ENCODE measurements around the gene POGZ. TPM values are rescaled to one million over a fixed set of nuclear protein-coding genes. Genes with fewer than 3 reads are reported as not detected.
"Not testable (repeated sequence)": the region's sequence is repeated elsewhere in the genome, so short reads cannot be mapped to it uniquely, and the experiment has no call there.

POGZ gene
- polyA plus RNA-seq, 3 donors = 10.8 to 17.6 (median 16.8) TPM

DNA sequence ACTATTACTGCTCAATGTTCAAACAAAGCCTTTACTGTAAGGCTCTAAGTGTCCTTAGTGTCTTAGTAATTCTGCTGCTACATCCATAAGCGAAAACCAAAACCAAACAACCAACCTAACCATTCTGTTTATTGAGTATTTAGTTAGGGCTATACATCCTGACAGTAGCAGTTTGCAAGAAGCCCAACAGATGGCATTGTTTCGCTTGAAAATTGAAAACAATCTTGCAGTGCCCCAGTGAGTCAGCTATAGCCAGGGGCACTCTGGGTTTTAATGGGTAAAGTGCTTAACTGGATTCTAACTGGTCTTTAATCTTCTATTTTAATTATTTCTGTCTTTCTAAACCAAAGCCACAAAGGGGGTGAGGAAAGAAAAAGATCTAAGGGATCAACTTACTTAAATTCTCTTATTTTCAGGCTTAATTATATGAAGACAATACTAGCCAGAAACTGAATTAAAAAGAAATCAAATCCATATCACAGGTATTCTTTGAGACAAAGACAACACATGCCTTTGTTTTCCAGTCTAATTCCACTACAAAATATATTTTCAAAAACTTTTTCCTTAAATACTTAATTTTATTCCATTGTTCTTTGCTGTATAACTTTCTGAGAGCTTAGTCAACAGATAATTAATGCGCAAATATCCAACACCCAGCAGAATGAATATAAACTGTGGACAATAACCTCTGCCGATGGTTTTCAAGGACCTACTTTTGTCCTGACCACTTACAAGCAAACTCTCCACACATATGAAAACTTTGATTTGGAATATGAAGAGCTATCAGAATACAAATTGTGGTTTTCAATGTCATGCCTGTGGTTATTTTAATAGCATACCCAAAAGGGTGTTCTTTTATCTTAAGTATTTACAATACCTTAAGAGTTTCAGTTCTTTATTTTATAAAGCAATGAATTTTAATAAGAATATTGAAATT lies 15.2 kb downstream of the POGZ start:
- 40 to 56% (median 53%) methylated on average over 4 of the region's 4 CpGs for WGBS, 3 donors
- H3K27ac ChIP-seq (ENCODE audit: low read depth, low read length) = no peak overlapping the region

DNA sequence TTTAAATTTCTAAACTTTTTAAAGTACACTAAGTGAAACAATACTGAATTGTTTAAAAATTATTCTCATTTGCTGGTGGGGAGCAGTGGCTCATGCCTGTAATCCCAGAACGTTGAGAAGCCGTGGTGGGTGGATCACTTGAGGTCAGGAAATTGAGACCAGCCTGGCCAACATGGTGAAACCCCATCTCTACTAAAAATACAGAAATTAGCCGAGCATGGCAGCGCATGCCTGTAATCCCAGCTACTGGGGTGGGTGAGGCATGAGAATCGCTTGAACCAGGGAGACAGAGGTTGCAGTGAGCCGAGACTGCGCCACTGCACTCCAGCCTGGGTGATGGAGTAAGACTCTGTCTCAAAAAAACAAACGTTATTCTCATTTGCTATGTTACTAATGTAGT lies 21.9 kb downstream of the POGZ start:
- not testable (repeated sequence) for H3K27ac ChIP-seq (ENCODE audit: low read depth, low read length)
- WGBS, 3 donors = 63 to 78% (median 65%) methylated on average over 8 of the region's 8 CpGs

DNA sequence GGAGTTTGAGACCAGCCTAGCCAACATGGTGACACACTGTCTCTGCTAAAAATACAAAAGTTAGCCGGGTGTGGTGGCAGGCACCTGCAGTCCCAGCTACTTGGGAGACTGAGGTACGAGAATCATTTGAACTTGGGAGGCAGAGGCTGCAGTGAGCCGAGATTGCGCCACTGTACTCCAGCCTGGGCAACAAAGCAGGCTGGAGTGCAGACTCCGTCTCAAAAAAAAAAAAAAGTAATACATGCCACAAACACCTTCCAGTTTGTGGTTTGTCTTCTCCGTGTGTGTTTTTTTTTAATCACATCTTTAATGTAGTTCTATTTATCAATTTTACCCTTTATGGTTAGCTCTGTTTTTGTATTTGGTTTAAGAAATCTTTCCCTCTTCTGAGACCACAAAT lies 22.3 kb downstream of the POGZ start:
- 73 to 81% (median 75%) methylated on average over 6 of the region's 6 CpGs for WGBS, 3 donors
- no peak overlapping the region for H3K27ac ChIP-seq (ENCODE audit: low read depth, low read length)

DNA sequence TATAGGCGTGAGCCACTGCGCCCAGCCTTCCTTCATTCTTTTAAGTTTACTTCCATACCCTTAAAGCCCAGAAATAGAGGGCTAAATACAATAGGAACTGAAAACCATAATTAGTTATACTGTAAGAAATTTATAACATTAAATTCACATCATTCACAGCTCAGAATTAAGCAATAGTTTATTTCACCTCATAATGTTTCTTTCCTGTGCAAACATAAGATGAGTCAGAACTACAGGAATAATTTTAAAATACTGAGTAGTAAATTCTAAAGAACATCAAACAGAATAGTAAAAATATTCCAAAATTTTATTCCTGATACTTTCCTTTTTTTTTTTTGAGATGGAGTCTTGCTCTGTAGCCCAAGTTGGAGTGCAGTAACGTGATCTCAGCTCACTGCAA lies 24.1 kb downstream of the POGZ start:
- 86 to 95% (median 92%) methylated on average over 3 of the region's 3 CpGs for WGBS, 3 donors
- H3K27ac ChIP-seq (ENCODE audit: low read depth, low read length) = no peak overlapping the region

DNA sequence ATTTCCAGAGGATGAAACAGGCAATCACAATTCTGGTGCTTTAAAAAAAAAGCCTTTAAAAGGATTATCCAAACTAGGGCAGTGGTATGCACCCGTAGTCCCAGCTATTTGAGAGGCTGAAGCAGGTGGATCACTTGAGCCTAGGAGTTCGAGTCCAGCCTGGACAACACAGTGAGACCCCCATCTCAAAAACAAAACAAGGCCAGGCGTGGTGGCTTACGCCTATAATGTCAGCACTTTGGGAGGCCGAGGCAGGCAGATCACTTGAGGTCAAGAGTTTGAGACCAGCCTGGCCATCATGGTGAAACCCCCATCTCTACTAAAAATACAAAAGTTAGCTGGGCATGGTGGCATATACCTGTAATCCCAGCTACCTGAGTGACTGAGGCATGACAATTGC lies 25.5 kb downstream of the POGZ start:
- H3K27ac ChIP-seq (ENCODE audit: low read depth, low read length) = not testable (repeated sequence)
- WGBS, 3 donors = 96 to 97% (median 97%) methylated on average over 5 of the region's 5 CpGs

DNA sequence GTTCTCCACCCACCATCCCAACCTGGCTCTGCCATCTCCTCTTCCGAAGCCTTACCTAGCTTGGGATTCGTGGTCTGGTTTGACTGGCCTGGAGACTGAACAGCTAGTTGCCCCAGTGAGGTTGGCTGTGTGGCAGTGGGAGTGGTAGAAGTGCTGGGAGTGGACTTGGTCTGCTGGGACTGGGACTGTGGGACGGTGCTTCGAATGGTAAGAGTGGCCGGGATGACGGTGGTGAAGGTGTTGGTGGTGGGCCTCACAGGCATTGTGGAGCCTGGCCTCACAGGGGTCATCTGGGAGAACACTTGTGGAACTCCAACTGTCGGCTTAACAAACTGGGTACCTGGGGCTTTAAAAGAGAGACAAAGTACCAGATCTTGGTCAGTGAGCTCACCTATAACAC lies 31.2 kb downstream of the POGZ start:
- 94 to 97% (median 96%) methylated on average over 7 of the region's 7 CpGs for WGBS, 3 donors
- no peak overlapping the region for H3K27ac ChIP-seq (ENCODE audit: low read depth, low read length)

DNA sequence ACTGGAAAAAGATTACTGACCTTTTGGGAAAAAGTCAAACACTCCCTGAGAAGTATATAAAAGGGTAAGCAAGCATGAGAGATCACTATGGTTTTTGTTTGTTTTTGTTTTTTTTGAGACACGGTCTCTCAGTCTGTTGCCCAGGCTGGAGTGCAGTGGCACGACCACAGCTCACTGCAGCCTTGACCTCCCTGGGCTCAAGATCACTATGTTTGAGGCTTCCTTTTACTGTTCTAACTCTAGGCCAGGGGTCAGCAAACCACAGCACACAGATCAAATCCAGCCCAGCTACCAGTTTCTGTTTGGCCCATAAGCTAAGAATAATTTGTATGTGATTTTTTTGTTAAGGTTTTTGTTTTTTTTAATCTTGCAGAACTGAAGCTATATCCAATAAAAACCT lies 34.2 kb downstream of the POGZ start:
- WGBS, 3 donors = 46 to 80% (median 70%) methylated on average over 2 of the region's 2 CpGs

DNA sequence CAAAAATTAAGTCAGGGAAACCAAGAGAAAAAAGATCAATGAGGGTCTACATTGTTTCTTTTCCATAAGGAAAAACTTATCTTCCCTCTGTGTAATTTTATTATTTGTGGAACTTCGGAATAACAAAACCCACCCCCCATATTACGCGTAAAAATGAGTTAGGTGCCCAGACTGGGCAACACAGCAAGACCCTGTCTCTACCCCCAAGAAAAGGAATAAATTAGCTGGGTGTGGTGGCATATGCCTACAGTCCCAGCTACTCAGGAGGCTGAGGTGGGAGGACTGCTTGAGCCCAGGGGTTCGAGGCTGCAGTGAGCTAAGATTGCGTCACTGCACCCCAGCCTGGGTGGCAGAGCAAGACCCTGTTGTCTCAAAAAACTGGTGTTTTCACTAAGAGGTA lies 39.5 kb downstream of the POGZ start:
- no peak overlapping the region for H3K27ac ChIP-seq (ENCODE audit: low read depth, low read length)
- 77 to 95% (median 78%) methylated on average over 5 of the region's 5 CpGs for WGBS, 3 donors

More for the DNA sequence above, 34.2 kb downstream of the POGZ start:
- no peak overlapping the region for H3K27ac ChIP-seq (ENCODE audit: low read depth, low read length)

DNA sequence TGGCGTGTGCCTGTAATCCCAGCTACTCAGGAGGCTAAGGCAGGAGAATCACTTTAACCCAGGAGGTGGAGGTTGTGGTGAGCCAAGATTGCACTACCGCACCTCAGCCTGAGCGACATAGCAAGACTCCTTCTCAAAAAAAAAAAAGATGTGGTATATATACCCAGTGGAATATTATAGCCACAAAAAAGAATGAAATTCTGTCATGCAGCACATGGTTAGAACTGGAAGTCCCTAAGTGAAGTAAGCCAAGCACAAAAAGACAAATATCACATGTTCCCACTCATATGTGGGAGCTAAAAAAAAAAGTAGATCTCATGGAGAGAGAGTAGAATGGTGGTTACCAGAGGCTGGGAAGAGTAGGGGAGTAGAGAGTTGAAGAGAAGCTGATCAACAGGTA lies 41.2 kb downstream of the POGZ start:
- H3K27ac ChIP-seq (ENCODE audit: low read depth, low read length) = no peak overlapping the region
- WGBS, 3 donors = 96 to 100% (median 98%) methylated on average over 3 of the region's 3 CpGs

DNA sequence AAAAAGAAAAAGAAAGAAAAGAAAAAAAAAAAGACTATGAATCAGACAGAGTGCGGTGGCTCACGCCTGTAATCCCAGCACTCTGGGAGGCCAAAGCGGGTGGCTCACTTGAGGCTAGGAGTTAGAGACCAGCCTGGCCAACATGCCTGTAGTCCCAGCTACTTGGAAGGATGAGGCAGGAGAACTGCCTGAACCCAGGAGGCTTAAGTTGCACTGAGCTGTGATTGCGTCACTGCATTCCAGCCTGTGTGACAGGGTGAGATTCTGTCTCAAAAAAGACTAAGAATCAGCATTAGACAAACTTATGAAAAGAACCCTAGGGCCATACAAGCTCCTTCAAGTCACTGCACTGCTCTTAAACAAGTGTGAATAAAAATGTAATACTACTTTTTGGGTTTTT lies 43.1 kb downstream of the POGZ start:
- 92 to 99% (median 94%) methylated on average over 4 of the region's 4 CpGs for WGBS, 3 donors
- no peak overlapping the region for H3K27ac ChIP-seq (ENCODE audit: low read depth, low read length)

DNA sequence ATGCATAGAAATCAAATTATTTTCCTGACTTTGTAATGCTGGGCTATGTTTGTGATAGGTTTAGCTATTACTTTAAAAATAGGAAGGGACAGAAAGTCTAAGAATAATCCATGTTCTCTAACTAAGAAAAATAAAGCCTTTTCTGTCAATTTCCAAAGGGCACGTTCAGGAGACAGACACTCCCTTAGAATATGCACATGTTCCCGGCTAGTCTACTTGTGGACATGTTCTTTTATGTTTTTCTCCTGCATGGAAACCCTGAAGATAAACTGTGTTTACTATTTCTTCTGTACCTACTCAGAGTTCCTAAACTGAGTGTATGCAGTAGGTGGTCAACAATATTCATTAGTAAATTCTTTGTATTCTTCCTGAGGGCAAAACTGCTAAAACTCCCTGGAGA lies 47.4 kb downstream of the POGZ start:
- 83 to 90% (median 85%) methylated on average over 2 of the region's 2 CpGs for WGBS, 3 donors
- H3K27ac ChIP-seq (ENCODE audit: low read depth, low read length) = no peak overlapping the region

DNA sequence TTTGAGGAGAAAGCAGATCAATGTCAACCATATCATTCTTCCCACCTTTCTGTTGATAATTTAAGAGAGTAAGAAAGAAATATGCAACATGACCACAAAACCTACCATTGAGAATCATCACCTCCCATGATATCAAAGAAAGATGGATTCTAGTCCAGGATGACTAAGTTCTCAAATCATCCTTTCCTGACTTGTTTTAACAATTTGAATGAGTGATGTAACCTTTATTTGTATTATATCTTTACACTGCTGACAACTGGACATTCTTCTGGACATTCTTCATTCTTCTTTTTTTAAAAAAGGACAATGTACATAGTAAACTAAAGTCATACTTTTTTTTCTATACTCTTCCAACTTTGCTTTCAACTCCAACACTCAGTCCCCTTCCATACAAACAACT lies 50.4 kb downstream of the POGZ start:
- H3K27ac ChIP-seq (ENCODE audit: low read depth, low read length) = no peak overlapping the region

DNA sequence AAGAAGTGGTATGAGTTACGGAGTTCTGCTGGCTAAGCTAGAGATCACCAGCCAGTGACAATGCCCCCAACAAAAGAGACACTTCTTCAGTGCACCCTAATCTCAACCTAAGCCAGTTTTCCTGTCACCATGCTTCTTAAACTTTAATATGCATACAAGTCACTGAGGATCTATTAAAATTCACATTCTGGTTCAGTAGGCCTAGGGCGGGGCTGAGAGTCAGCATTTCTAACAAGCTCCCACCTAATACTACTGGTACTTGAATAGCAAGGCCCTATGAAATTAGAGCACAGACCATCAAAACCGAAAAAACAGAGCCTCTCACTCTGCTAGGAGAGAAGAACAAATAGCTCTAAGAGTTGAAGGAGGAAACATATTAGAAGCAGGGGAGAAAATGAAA lies 52.0 kb downstream of the POGZ start:
- 94 to 98% (median 96%) methylated on average over 3 of the region's 3 CpGs for WGBS, 3 donors
- H3K27ac ChIP-seq (ENCODE audit: low read depth, low read length) = no peak overlapping the region

DNA sequence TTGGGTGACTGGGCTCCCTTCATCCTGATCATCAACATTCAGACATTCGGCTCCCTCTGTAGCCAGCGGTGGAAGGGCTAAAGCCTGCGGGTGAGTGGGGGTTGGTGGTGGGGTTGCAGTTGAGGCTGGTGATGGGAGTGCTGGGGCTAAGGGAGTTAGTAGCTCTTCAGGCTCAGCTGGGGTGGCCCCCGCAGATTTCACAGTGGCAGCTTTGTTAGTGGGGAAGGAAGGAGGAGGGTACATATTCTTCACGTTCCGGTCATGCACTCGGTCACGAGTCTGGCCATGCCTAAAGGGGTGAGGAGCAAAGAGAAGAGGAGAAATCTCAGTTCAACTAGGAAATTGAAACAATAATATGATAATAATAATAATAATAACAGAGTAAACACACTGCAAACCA lies 53.1 kb downstream of the POGZ start:
- H3K27ac ChIP-seq (ENCODE audit: low read depth, low read length) = no peak overlapping the region
- WGBS, 3 donors = 87 to 90% (median 89%) methylated on average over 8 of the region's 8 CpGs

DNA sequence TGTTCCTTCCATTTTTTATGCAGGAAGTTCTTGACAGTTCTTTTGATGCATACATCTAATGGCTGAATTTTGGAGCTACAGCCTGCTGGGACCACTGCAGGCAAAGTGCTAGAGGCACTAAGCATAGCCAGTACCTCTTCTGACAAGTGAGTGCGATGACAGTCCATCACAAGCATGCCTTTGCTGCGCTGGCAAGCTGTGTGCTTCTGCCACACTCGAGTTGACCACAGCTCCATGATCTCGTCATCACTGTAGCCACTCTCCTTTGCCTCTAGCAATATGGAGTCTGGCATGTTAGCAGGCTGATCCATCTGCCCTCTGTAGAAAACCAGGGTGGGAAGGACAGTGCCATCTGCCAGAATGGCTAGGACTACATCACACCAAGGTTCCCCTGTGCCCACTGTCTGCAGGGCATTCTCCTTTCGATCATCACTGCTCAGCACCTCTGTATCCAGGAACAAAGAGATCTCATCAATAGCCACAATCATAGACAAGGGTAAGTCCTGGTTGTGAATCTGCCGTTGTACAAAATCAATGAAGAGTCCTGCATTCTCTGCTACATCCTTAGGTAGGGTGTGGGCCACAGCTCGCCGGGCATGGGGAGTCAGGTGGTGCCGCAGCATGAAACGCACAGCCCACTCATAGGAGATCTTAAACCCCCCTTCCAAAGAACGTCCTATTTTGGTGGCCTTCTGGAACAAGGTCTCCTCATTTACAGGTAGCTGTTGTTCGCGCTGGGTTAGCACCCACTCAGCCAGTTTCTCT lies 53.9 kb downstream of the POGZ start:
- 85 to 90% (median 89%) methylated on average over 13 of the region's 13 CpGs for WGBS, 3 donors
- no peak overlapping the region for H3K27ac ChIP-seq (ENCODE audit: low read depth, low read length)

DNA sequence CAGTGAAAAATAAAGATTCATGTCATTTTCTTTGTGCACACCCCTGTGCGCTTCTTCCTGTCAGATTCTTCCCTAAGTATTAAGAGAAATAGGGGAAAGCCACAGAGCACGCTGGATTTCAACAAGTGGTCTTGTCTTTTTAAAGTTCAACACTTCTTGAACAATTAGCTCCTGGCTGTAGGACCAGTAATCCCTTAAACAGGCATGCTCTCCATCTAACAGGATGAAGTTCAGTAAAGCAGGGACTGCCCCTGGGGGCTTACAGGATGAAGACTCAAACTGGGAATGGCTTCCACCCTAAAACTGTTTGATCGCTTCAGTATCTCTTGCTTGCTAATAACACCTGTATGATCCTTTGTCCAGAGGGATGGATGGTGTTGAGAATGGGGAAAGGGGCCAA lies 55.7 kb downstream of the POGZ start:
- H3K27ac ChIP-seq (ENCODE audit: low read depth, low read length) = no peak overlapping the region
- WGBS, 3 donors = 88 to 92% (median 92%) methylated on average over 3 of the region's 3 CpGs

DNA sequence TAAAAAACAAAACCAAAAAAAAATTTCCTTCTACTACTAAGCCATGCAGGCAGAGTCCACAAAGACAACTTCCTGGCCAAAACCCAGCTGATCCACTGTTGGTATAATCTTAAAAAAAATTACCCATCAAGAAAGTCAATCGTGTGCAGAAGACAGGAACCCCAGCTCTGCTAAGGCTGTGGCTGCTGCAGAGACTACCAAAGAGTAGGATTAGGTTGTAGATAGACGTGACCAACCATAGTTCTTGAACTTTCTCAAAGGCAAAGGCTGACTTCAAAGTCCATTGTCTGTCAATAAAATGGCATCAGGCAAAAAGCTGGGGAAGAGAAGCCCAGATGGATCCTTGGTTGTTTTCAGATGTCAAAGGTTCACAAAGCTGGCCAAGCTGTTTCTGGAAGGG lies 56.5 kb downstream of the POGZ start:
- H3K27ac ChIP-seq (ENCODE audit: low read depth, low read length) = no peak overlapping the region
- 64 to 67% (median 66%) methylated on average over 2 of the region's 2 CpGs for WGBS, 3 donors

DNA sequence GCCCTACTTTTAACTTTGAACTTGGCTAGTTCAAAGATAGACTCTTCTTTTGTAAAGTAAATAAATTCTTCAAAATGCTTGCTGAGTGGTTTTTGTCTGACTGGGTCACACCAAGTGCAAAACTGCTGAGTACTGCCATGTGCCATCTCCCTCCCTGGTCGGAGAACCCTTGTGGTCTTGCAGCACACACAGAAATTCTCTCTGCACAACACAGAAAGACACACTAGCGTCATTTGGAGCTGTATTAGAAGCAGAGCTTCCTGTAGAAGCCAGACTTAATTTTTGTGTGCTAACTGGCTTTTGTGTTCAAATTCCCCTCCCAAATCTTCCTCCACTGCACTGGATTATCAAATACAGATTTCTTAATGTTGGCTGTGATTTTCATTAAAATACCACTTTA lies 57.4 kb downstream of the POGZ start:
- 81 to 89% (median 87%) methylated on average over 2 of the region's 2 CpGs for WGBS, 3 donors
- no peak overlapping the region for H3K27ac ChIP-seq (ENCODE audit: low read depth, low read length)

DNA sequence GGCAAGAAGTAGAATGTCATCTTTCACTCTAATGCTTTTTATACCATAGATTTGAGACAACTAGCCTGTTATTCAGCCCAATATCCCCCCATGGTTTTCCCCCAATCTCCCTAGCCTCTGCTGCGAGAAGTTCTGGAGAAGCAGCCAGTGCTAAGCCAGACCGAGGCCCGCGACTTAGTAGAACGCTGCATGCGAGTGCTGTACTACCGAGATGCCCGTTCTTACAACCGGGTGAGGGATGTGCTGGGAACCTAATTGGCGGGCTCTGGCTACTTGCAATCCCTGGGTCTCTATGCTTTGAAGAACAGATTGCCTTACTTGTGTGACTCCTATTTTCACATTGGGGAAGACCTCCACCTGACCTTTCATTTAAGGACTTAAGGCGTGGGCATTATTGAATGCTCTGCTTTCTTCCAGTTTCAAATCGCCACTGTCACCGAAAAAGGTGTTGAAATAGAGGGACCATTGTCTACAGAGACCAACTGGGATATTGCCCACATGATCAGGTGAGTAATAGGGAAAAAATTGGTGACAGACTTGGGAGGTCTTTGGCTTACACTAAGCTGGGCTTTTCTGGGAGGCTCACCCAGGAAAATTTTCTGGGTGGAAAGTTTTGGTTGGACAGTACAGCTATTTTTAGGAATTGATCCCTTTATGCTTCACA lies 58.0 kb downstream of the POGZ start:
- H3K27ac ChIP-seq (ENCODE audit: low read depth, low read length) = no peak overlapping the region
- WGBS, 3 donors = 89 to 94% (median 91%) methylated on average over 13 of the region's 13 CpGs
